Right lobe of liver (tissue), 4 donors: ENCODE data around the gene AGRN.

Experiments
- CTCF ChIP-seq, 4 donors: fragments of 200-600 bp in 3 of 4; fragments of 450-650 bp in 1 of 4; IDR thresholded peaks; one replicate each; pipeline versions ENCODE4 v1.5.1 to v1.8.0; 2016 to 2022; ENCODE audit warnings: antibody characterized with exemption in 4 of 4, mild to moderate bottlenecking in 2 of 4
- POLR2A ChIP-seq: fragments of 450-650 bp; IDR thresholded peaks from one replicate; pipeline ENCODE4 v1.6.1; 2017; ENCODE audit warnings: antibody characterized with exemption, mild to moderate bottlenecking
- donor health status: DM: no; HTN: no; CAD: no.
- donor health status: DM: no; HTN: no; CAD: no.
- donor health status: DM: no; HTN: yes; CAD: no.

- TF ChIP-seq CTCF (IDR thresholded peaks at IDR 0.05), result no peak
- no peak for TF ChIP-seq POLR2A
Observed at GRCh38 chr1:1068517-1069055, 48.7 kb downstream of the AGRN start.
